Endothelial cell of umbilical vein (primary cell): ENCODE results near the gene UNC5C. TPM values are rescaled to one million over a fixed set of nuclear protein-coding genes. Genes with fewer than 3 reads are reported as not detected.

Source experiments
- BruUV-seq: library from RNA; stranded (reverse); fragments of 400-500 nt; replicated peaks from 2 replicates; lab custom pipeline; 2021; lab: Mats Ljungman, UMichigan
- CTCF ChIA-PET: fragments of 300-600, 350-600 bp; sonication (Branson Sonifier 250); formaldehyde crosslinking; loops from one replicate; lab custom pipeline; 2021; ENCODE audit warnings: antibody characterized with exemption, inconsistent platforms; lab: Charles Lee
- POLR2A ChIA-PET: fragments of 300-600, 350-600 bp; sonication (Branson Sonifier 250); formaldehyde crosslinking; loops from one replicate; lab custom pipeline; 2021; ENCODE audit warnings: antibody characterized with exemption, inconsistent platforms; lab: Charles Lee
- DNase-seq: peaks from one replicate; pipeline ENCODE4 v3.0.0-alpha.2; 2011; ENCODE audit warnings: low read depth, low spot score
- FAIRE-seq: peaks from 2 replicates; lab custom pipeline; 2011; peaks lifted over from hg19 to GRCh38; lab: Jason Lieb, UNC
- H2AFZ ChIP-seq: 2 replicates; pipeline ENCODE4 v1.6.0; 2012; ENCODE audit warnings: low read depth, low read length, control low read depth, inconsistent platforms
- H3K27ac ChIP-seq: 2 replicates; pipeline ENCODE4 v1.5.1; 2011; ENCODE audit warnings: low read depth, mild to moderate bottlenecking, control low read depth, low read length, moderate library complexity; ENCODE audit not compliant: insufficient read depth
- H3K27me3 ChIP-seq, 2 experiments: 2 replicates each; pipeline versions ENCODE4 v1.6.0 to v1.6.1; 2011; ENCODE audit warnings: low read length in 2 of 2, mixed read lengths in 1 of 2; ENCODE audit not compliant: control insufficient read depth in 2 of 2, insufficient read depth in 2 of 2
- H3K36me3 ChIP-seq, 2 experiments: 2 replicates in 1 of 2; 3 replicates in 1 of 2; pipeline ENCODE4 v1.5.1; 2011; ENCODE audit warnings: low read length in 2 of 2, mild to moderate bottlenecking in 1 of 2, moderate library complexity in 1 of 2; ENCODE audit not compliant: control insufficient read depth in 2 of 2, insufficient read depth in 2 of 2; ENCODE audit errors: extremely low read depth in 1 of 2
- H3K4me1 ChIP-seq: 3 replicates; pipeline ENCODE4 v1.5.1; 2011; ENCODE audit warnings: mild to moderate bottlenecking, low read length; ENCODE audit not compliant: control insufficient read depth, insufficient read depth; ENCODE audit errors: extremely low read depth
- H3K4me2 ChIP-seq: 2 replicates; pipeline ENCODE4 v1.6.1; 2011; ENCODE audit warnings: low read length, control low read depth, mixed read lengths; ENCODE audit not compliant: insufficient read depth
- H3K4me3 ChIP-seq, 3 experiments: fragments of 200-600 bp in 1 of 3; sonication (generic), shearing (Covaris generic) in 1 of 3; replicated peaks in 1 of 3; 2 replicates each; pipeline ENCODE4 v1.5.1; 2011 to 2016; ENCODE audit warnings: control low read depth in 3 of 3, low read length in 3 of 3, mild to moderate bottlenecking in 2 of 3, inconsistent platforms in 1 of 3, low read depth in 1 of 3, moderate library complexity in 1 of 3; ENCODE audit not compliant: insufficient read depth in 1 of 3
- H3K79me2 ChIP-seq: 2 replicates; pipeline ENCODE4 v1.6.0; 2012; ENCODE audit warnings: low read length, inconsistent platforms; ENCODE audit not compliant: control insufficient read depth, insufficient read depth
- H3K9ac ChIP-seq: replicated peaks from 2 replicates; pipeline ENCODE3; 2011; ENCODE audit warnings: low read length, control low read depth; ENCODE audit not compliant: insufficient read depth; ENCODE audit errors: extremely low read depth
- H3K9me1 ChIP-seq: replicated peaks from 3 replicates; pipeline ENCODE4 v1.6.0; 2011; ENCODE audit warnings: mild to moderate bottlenecking, low read length; ENCODE audit not compliant: control insufficient read depth, insufficient read depth; ENCODE audit errors: extremely low read depth
- H3K9me3 ChIP-seq: replicated peaks from 2 replicates; pipeline ENCODE4 v1.5.1; 2012; ENCODE audit warnings: low read length, inconsistent platforms; ENCODE audit not compliant: control insufficient read depth, insufficient read depth
- H4K20me1 ChIP-seq: replicated peaks from 2 replicates; pipeline ENCODE3; 2011; ENCODE audit warnings: mild to moderate bottlenecking, low read length; ENCODE audit not compliant: control insufficient read depth, insufficient read depth; ENCODE audit errors: extremely low read depth
- CTCF ChIP-seq, 2 donors: IDR thresholded peaks; 1 replicate in 1 of 2; 2 replicates in 1 of 2; pipeline ENCODE4 v1.5.1; 2011; ENCODE audit warnings: low read length in 2 of 2, mild to moderate bottlenecking in 2 of 2, moderate library complexity in 2 of 2, control low read depth in 1 of 2, inconsistent platforms in 1 of 2, low read depth in 1 of 2; ENCODE audit not compliant: insufficient read depth in 1 of 2; ENCODE audit errors: extremely low read depth in 1 of 2
- EZH2 ChIP-seq: IDR thresholded peaks from 2 replicates; pipeline ENCODE4 v1.6.1; 2012; ENCODE audit warnings: borderline replicate concordance, low read depth, mild to moderate bottlenecking, moderate library complexity, low read length, inconsistent platforms; ENCODE audit not compliant: severe bottlenecking
- FOS ChIP-seq: IDR thresholded peaks from 2 replicates; pipeline ENCODE4 v1.6.1; 2011; ENCODE audit warnings: mild to moderate bottlenecking, low read length, moderate library complexity, borderline replicate concordance; ENCODE audit not compliant: insufficient read depth
- GATA2 ChIP-seq: IDR thresholded peaks from 2 replicates; pipeline ENCODE4 v1.7.0; 2011; ENCODE audit warnings: low read depth, mild to moderate bottlenecking, moderate library complexity, mixed read lengths, low read length; ENCODE audit not compliant: insufficient read length, insufficient read depth
- JUN ChIP-seq: IDR thresholded peaks from 2 replicates; pipeline ENCODE4 v1.6.1; 2011; ENCODE audit warnings: borderline replicate concordance, low read depth; ENCODE audit not compliant: insufficient read length, insufficient read depth
- MAX ChIP-seq: IDR thresholded peaks from 2 replicates; pipeline ENCODE4 v1.6.1; 2011; ENCODE audit not compliant: insufficient read depth, insufficient read length
- MYC ChIP-seq: IDR thresholded peaks from one replicate; pipeline ENCODE4 v1.6.1; 2011; ENCODE audit warnings: mild to moderate bottlenecking, low read depth, low read length
- POLR2A ChIP-seq: IDR thresholded peaks from 2 replicates; pipeline ENCODE4 v1.6.1; 2012; ENCODE audit warnings: low read depth, mild to moderate bottlenecking, control low read depth, low read length
- POLR2AphosphoS5 ChIP-seq: IDR thresholded peaks from 2 replicates; pipeline ENCODE4 v1.6.1; 2012; ENCODE audit warnings: low read depth, mild to moderate bottlenecking, control low read depth, low read length, moderate library complexity; ENCODE audit not compliant: insufficient read depth
- dilution Hi-C: fragments of 300-500 bp; cut with MboI; formaldehyde crosslinking; loops from one replicate; pipeline ENCODE4 v1.15.0; 2019; ENCODE audit warnings: low sequenced_read_pairs; ENCODE audit not compliant: extremely low pct_ligation_motif_present
- intact Hi-C: fragments of 100-400 bp; cut with micrococcal nuclease; formaldehyde crosslinking; loops from one replicate; pipeline ENCODE4 v1.10.0; 2022
- polyA plus RNA-seq, 4 experiments: library from polyadenylated mRNA; depleted of rRNA in 3 of 4; stranded (reverse) in 3 of 4; unstranded in 1 of 4; fragments of >200 nt; gene quantifications; 2 replicates each; pipeline versions ENCODE4 v1.2.1 to v1.2.3, GENCODE V29; 2011 to 2012; ENCODE audit warnings: missing spikeins in 1 of 4
- total RNA-seq: library from RNA; stranded (reverse); gene quantifications from 2 replicates; pipeline ENCODE4 v1.2.3, GENCODE V29; 2021

The UNC5C gene
- total and polyA plus RNA-seq, 2 donors (not counting 3 experiments of a cell fraction or from before 2014, with no cell fraction given), result 0.44 to 0.53 TPM

GRCh38 chr4:95293014-95293413 is 255.8 kb downstream of the UNC5C start:
- Histone ChIP-seq H4K20me1 (no peaks in the 10 kb centered on the region), H3K27me3 (no peaks in the 10 kb centered on the region), H3K4me2 (peak overlapping the region; percentile 83), H3K36me3 (no peaks in the 10 kb centered on the region), H3K9ac (peak overlapping the region; percentile 32), H2AFZ (peak overlapping the region; percentile 79), H3K4me3 (no peak overlapping the region), H3K4me1 (peaks cover 31% of the 10 kb centered on the region), H3K27ac (peak overlapping the region; percentile 62), H3K9me1 (no peaks in the 10 kb centered on the region), H3K9me3 (no peaks in the 10 kb centered on the region), H3K79me2 (no peaks in the 10 kb centered on the region)
- TF ChIP-seq GATA2 (peak; percentile 15), POLR2AphosphoS5 (peak; percentile 65), POLR2A (peak; percentile 28), MAX (no peak), CTCF (IDR thresholded peaks at IDR 0.05; ENCODE audit: extremely low read depth in 1 of 2, insufficient read depth in 1 of 2, low read depth in 1 of 2, low read length in 2 of 2) (no peak)
- POLR2A ChIA-PET, result no interaction called here
- intact Hi-C loops, result loop anchor here (1.0 to 5.0 kb wide), 2 partner anchors 26 to 69 kb away; no protein-coding TSS in a partner anchor
- BruUV-seq, result no TSS peak
- CTCF ChIA-PET, result interaction anchor here (0.6 to 1.4 kb wide), 4 partner anchors 26 to 217 kb away, joined by 3 to 8 read pairs (median 3); no protein-coding TSS in a partner anchor
- dilution Hi-C loops, result no loop called here
- DNase-seq (peak; percentile 72), FAIRE-seq (peak; percentile 82)

- FAIRE-seq, result no peak
- Histone ChIP-seq H3K27ac (no peak overlapping the region), H4K20me1 (no peaks in the 10 kb centered on the region), H3K4me1 (peaks cover 31% of the 10 kb centered on the region), H3K4me2 (no peak overlapping the region), H3K36me3 (no peaks in the 10 kb centered on the region), H3K9me1 (no peaks in the 10 kb centered on the region), H2AFZ (no peak overlapping the region), H3K4me3 (no peak overlapping the region), H3K9ac (no peak overlapping the region), H3K79me2 (no peaks in the 10 kb centered on the region), H3K9me3 (no peaks in the 10 kb centered on the region), H3K27me3 (no peaks in the 10 kb centered on the region)
- dilution Hi-C loops (no loop called here), intact Hi-C loops (loop anchor here (5.0 kb wide), 1 partner anchor 72 kb away; no protein-coding TSS in a partner anchor)
- no peak for TF ChIP-seq JUN
- TF ChIP-seq POLR2AphosphoS5, result no peak
- TF ChIP-seq POLR2A, result no peak
- TF ChIP-seq GATA2, result no peak
- no peak for TF ChIP-seq MYC
- no peak for TF ChIP-seq MAX
- no peak for TF ChIP-seq FOS
- TF ChIP-seq EZH2, result no peak
- DNase-seq, result no peak
- CTCF ChIA-PET, result no interaction called here
- no TSS peak for BruUV-seq
- POLR2A ChIA-PET, result no interaction called here
These were observed 258.1 kb downstream of the UNC5C start for GRCh38 chr4:95290702-95291101.
